SK-N-SH (cell line): ENCODE measurements around the gene STEAP3. TPM values are rescaled to one million over a fixed set of nuclear protein-coding genes. Genes with fewer than 3 reads are reported as not detected.

Source experiments
- CTCF ChIA-PET: fragments of 300-600, 350-600 bp; formaldehyde crosslinking; extraction: SDS; loops from one replicate; lab custom pipeline; 2021; lab: Yijun Ruan, JAX
- POLR2A ChIA-PET: fragments of 350-600 bp; sonication (Branson Sonifier 250); formaldehyde crosslinking; extraction: SDS; loops from one replicate; lab custom pipeline; 2020; ENCODE audit warnings: antibody characterized with exemption, inconsistent platforms; lab: Yijun Ruan, JAX
- DNase-seq: peaks from one replicate; pipeline ENCODE4 v3.0.0; 2012
- H2AFZ ChIP-seq: fragments of 200-600 bp; sonication (generic); 2 replicates; pipeline ENCODE4 v1.8.1; 2016; ENCODE audit warnings: antibody characterized with exemption, mild to moderate bottlenecking, low read depth
- H3F3A ChIP-seq: fragments of 200-600 bp; sonication (generic); replicated peaks from 2 replicates; pipeline ENCODE3; 2016; ENCODE audit warnings: antibody characterized with exemption, mild to moderate bottlenecking; ENCODE audit not compliant: insufficient read depth
- H3K27ac ChIP-seq, 2 experiments: fragments of 200-500 bp in 1 of 2; fragments of 200-600 bp in 1 of 2; sonication (Bioruptor generic) in 1 of 2; sonication (generic), shearing (Covaris generic) in 1 of 2; 2 replicates each; pipeline versions ENCODE4 v1.5.1 to v1.6.1; 2014 to 2016; ENCODE audit warnings: low read depth in 2 of 2, inconsistent platforms in 1 of 2, low read length in 1 of 2, mild to moderate bottlenecking in 1 of 2, mixed read lengths in 1 of 2
- H3K27me3 ChIP-seq: fragments of 200-600 bp; sonication (generic), shearing (Covaris generic); 2 replicates; pipeline ENCODE4 v1.6.1; 2016; ENCODE audit warnings: mixed run types; ENCODE audit not compliant: insufficient read depth
- H3K36me3 ChIP-seq, 2 experiments: fragments of 200-500 bp in 1 of 2; fragments of 200-600 bp in 1 of 2; sonication (Bioruptor generic) in 1 of 2; sonication (generic) in 1 of 2; replicated peaks in 1 of 2; 2 replicates each; pipeline versions ENCODE3 to v1.5.1; 2014 to 2016; ENCODE audit warnings: low read length in 1 of 2, mild to moderate bottlenecking in 1 of 2; ENCODE audit not compliant: insufficient read depth in 2 of 2, control insufficient read depth in 1 of 2
- H3K4me1 ChIP-seq, 2 experiments: fragments of 200-500 bp in 1 of 2; fragments of 200-600 bp in 1 of 2; sonication (Bioruptor generic) in 1 of 2; sonication (generic), shearing (Covaris generic) in 1 of 2; 2 replicates each; pipeline versions ENCODE4 v1.5.1 to v1.6.1; 2014 to 2016; ENCODE audit warnings: low read depth in 1 of 2, low read length in 1 of 2, mixed run types in 1 of 2; ENCODE audit not compliant: insufficient read depth in 2 of 2, control insufficient read depth in 1 of 2
- H3K4me2 ChIP-seq: fragments of 200-600 bp; sonication (generic), shearing (Covaris generic); 2 replicates; pipeline ENCODE4 v1.6.1; 2017; ENCODE audit warnings: mixed run types
- H3K4me3 ChIP-seq, 2 experiments: fragments of 200-500 bp in 1 of 2; fragments of 200-600 bp in 1 of 2; sonication (Bioruptor generic) in 1 of 2; sonication (generic), shearing (Covaris generic) in 1 of 2; 2 replicates each; pipeline versions ENCODE4 v1.5.1 to v1.8.1; 2014 to 2016; ENCODE audit warnings: low read depth in 2 of 2, inconsistent platforms in 1 of 2, low read length in 1 of 2, mild to moderate bottlenecking in 1 of 2, mixed read lengths in 1 of 2, moderate library complexity in 1 of 2
- H3K79me2 ChIP-seq: fragments of 200-600 bp; sonication (generic); 2 replicates; pipeline ENCODE4 v1.8.1; 2017; ENCODE audit warnings: mild to moderate bottlenecking; ENCODE audit not compliant: insufficient read depth
- H3K9ac ChIP-seq: fragments of 200-600 bp; sonication (generic); 2 replicates; pipeline ENCODE4 v1.6.1; 2017; ENCODE audit warnings: mixed run types
- H3K9me2 ChIP-seq: fragments of 200-600 bp; sonication (generic); 2 replicates; pipeline ENCODE4 v1.6.1; 2017; ENCODE audit warnings: mixed run types
- H3K9me3 ChIP-seq: fragments of 200-600 bp; sonication (generic); 2 replicates; pipeline ENCODE4 v1.6.1; 2017; ENCODE audit warnings: mixed run types, mild to moderate bottlenecking, moderate library complexity
- H4K20me1 ChIP-seq: fragments of 200-600 bp; sonication (generic); 2 replicates; pipeline ENCODE4 v1.6.1; 2017; ENCODE audit warnings: mild to moderate bottlenecking, mixed run types; ENCODE audit not compliant: insufficient read depth
- EP300 ChIP-seq, 2 experiments: IDR thresholded peaks; 2 replicates each; pipeline versions ENCODE4 v1.4.0 to v1.6.1; 2012; ENCODE audit warnings: borderline replicate concordance in 1 of 2, low read depth in 1 of 2, low read length in 1 of 2
- FOSL2 ChIP-seq: IDR thresholded peaks from 2 replicates; pipeline ENCODE4 v1.4.0; 2012; ENCODE audit warnings: low read depth, mild to moderate bottlenecking, moderate library complexity, borderline replicate concordance
- FOXJ3 ChIP-seq: sonication (generic); formaldehyde crosslinking; IDR thresholded peaks from 2 replicates; pipeline ENCODE4 v1.5.1; 2020; ENCODE audit warnings: mild to moderate bottlenecking, missing genetic modification reagents
- FOXM1 ChIP-seq: IDR thresholded peaks from 2 replicates; pipeline ENCODE4 v1.4.0; 2012; ENCODE audit warnings: low read depth, mild to moderate bottlenecking
- GABPA ChIP-seq: IDR thresholded peaks from 2 replicates; pipeline ENCODE4 v1.4.0; 2012; ENCODE audit warnings: low read depth, mild to moderate bottlenecking
- GATA2 ChIP-seq: sonication (generic); formaldehyde crosslinking; IDR thresholded peaks from 2 replicates; pipeline ENCODE4 v1.5.0; 2020; ENCODE audit warnings: mild to moderate bottlenecking, missing genetic modification reagents
- MXI1 ChIP-seq: IDR thresholded peaks from 2 replicates; pipeline ENCODE4 v1.6.1; 2012; ENCODE audit warnings: mild to moderate bottlenecking, low read depth, low read length, improper control_type of control experiment
- NRF1 ChIP-seq: IDR thresholded peaks from 2 replicates; pipeline ENCODE4 v1.6.1; 2012; ENCODE audit warnings: low read depth, mild to moderate bottlenecking, low read length
- PBX3 ChIP-seq: IDR thresholded peaks from 2 replicates; pipeline ENCODE4; 2012
- POLR2AphosphoS5 ChIP-seq: IDR thresholded peaks from 2 replicates; pipeline ENCODE4 v1.6.1; 2012; ENCODE audit warnings: low read depth, low read length
- RCOR1 ChIP-seq: fragments of 150-350 bp; IDR thresholded peaks from 2 replicates; pipeline ENCODE4 v1.6.1; 2017; ENCODE audit warnings: antibody characterized with exemption, low read length
- RFX5 ChIP-seq: IDR thresholded peaks from 2 replicates; pipeline ENCODE4 v1.6.1; 2012; ENCODE audit warnings: mild to moderate bottlenecking, improper control_type of control experiment, low read length
- TCF12 ChIP-seq: IDR thresholded peaks from 2 replicates; pipeline ENCODE4 v1.4.0; 2012
- TEAD4 ChIP-seq: IDR thresholded peaks from 2 replicates; pipeline ENCODE4 v1.4.0; 2012; ENCODE audit warnings: mild to moderate bottlenecking, borderline replicate concordance; ENCODE audit not compliant: insufficient read depth
- USF1 ChIP-seq: IDR thresholded peaks from 2 replicates; pipeline ENCODE4 v1.4.0; 2012; ENCODE audit warnings: low read depth, borderline replicate concordance
- USF2 ChIP-seq: fragments of 150-350 bp; IDR thresholded peaks from 2 replicates; pipeline ENCODE4 v1.6.1; 2017; ENCODE audit warnings: antibody characterized with exemption, low read length, low read depth, borderline replicate concordance
- YY1 ChIP-seq: IDR thresholded peaks from 2 replicates; pipeline ENCODE4 v1.4.0; 2012; ENCODE audit warnings: low read depth, mild to moderate bottlenecking
- ZBTB33 ChIP-seq: IDR thresholded peaks from 2 replicates; pipeline ENCODE4 v1.4.0; 2012; ENCODE audit warnings: low read depth, borderline replicate concordance
- WGBS: methylation state at CpG from one replicate; pipeline ENCODE4 v1.1.6; 2017; ENCODE audit warnings: low lambda C conversion rate; 5-methylcytosine and 5-hydroxymethylcytosine counted together
- polyA plus RNA-seq, 3 experiments: library from polyadenylated mRNA; depleted of rRNA; stranded (reverse); fragments of >200 nt; gene quantifications; 2 replicates each; pipeline ENCODE4 v1.2.3, GENCODE V29; 2012

The STEAP3 gene
- polyA plus RNA-seq, 1 of the 3 experiments (the other 2 are of a cell fraction) = 30.6 TPM

GRCh38 chr2:119202610-119203310, 20.9 kb upstream of the STEAP3 start:
- ChIA-PET POLR2A (no interaction called here), CTCF (no interaction called here)
- 80% methylated on average over 1 of the region's 1 CpG for WGBS
- H3K9me3 ChIP-seq = no peaks in the 10 kb centered on the region
- no peaks in the 10 kb centered on the region for H4K20me1 ChIP-seq
- H3K79me2 ChIP-seq = no peaks in the 10 kb centered on the region
- H3K4me2 ChIP-seq = no peak overlapping the region
- no peak overlapping the region for H3K9ac ChIP-seq
- no peaks in the 10 kb centered on the region for H3F3A ChIP-seq
- no peak overlapping the region for H3K27ac ChIP-seq
- peaks cover 6% of the 10 kb centered on the region; the same call in 1 of the 2 replicates for H3K27me3 ChIP-seq
- no peaks in the 10 kb centered on the region for H3K9me2 ChIP-seq
- no peaks in the 10 kb centered on the region for H3K4me1 ChIP-seq
- no peak overlapping the region for H2AFZ ChIP-seq
- TF ChIP-seq NRF1 = no peak
- no peaks in the 10 kb centered on the region for H3K36me3 ChIP-seq
- H3K4me3 ChIP-seq = no peak overlapping the region
- no peak for DNase-seq

GRCh38 chr2:119204525-119204924, 19.1 kb upstream of the STEAP3 start:
- no peak for DNase-seq
- Histone ChIP-seq H3K36me3 (no peaks in the 10 kb centered on the region), H3K9me3 (no peaks in the 10 kb centered on the region), H3K27me3 (peaks cover 6% of the 10 kb centered on the region; the same call in 1 of the 2 replicates), H3K4me1 (no peaks in the 10 kb centered on the region), H4K20me1 (no peaks in the 10 kb centered on the region), H3K27ac (no peak overlapping the region), H3K4me3 (no peak overlapping the region), H3K9me2 (no peaks in the 10 kb centered on the region), H3K4me2 (no peak overlapping the region), H3K9ac (no peak overlapping the region), H3K79me2 (no peaks in the 10 kb centered on the region), H3F3A (no peaks in the 10 kb centered on the region), H2AFZ (no peak overlapping the region)
- TF ChIP-seq GATA2 (no peak), GABPA (no peak), TCF12 (no peak), USF1 (no peak), POLR2AphosphoS5 (no peak), ZBTB33 (no peak), MXI1 (no peak), FOXJ3 (no peak), USF2 (no peak), RFX5 (no peak), YY1 (no peak), FOXM1 (no peak), EP300 (IDR thresholded peaks at IDR 0.05; ENCODE audit: borderline replicate concordance in 1 of 2, low read depth in 1 of 2, low read length in 1 of 2) (no peak), TEAD4 (no peak), RCOR1 (no peak), FOSL2 (no peak), PBX3 (no peak)
- ChIA-PET POLR2A (no interaction called here), CTCF (no interaction called here)
- whole genome bisulfite sequencing = 30% methylated on average over 4 of the region's 6 CpGs
